ENCODE data around the gene BCAN. TPM values are rescaled to one million over a fixed set of nuclear protein-coding genes. Genes with fewer than 3 reads are reported as not detected.

The BCAN gene
- total RNA-seq, 2 experiments from 2014 or later, result not detected

DNA sequence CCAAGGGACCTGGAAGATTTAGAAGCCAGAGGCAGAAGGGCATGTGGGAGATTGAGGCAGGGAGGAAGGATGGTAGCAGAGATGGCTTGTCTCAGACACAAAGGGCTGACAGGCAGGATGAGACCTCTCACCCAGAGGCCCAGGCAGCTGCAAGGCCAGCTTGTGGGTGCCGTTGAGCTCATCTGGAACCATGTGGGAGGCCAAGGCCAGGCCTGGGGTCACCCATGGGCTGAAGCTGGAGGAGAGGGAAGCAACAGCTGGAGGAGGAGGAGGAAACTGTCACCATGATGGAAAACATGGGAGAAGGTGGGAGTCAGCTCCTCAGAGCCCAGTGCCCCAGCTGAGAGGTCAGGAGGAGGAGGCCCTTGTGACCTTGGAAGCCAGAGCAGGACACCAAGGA lies 57.1 kb downstream of the BCAN start:
- Mint-ChIP-seq H3K4me3 (no peak overlapping the region), H3K36me3 (ENCODE audit: low read depth) (no peaks in the 10 kb centered on the region), H3K4me1 (ENCODE audit: low read depth) (no peaks in the 10 kb centered on the region), H3K9me3 (no peaks in the 10 kb centered on the region), H3K27me3 (ENCODE audit: low read depth) (peaks cover 31% of the 10 kb centered on the region), H3K27ac (no peak overlapping the region)
- intact Hi-C loops (cut with micrococcal nuclease), result no loop called here
- no peak for DNase-seq
- CTCF ChIA-PET, result interaction anchor here (1.2 to 11.8 kb wide), 4 partner anchors 8 to 39 kb away, joined by 3 to 183 read pairs (median 8); no protein-coding TSS in a partner anchor

DNA sequence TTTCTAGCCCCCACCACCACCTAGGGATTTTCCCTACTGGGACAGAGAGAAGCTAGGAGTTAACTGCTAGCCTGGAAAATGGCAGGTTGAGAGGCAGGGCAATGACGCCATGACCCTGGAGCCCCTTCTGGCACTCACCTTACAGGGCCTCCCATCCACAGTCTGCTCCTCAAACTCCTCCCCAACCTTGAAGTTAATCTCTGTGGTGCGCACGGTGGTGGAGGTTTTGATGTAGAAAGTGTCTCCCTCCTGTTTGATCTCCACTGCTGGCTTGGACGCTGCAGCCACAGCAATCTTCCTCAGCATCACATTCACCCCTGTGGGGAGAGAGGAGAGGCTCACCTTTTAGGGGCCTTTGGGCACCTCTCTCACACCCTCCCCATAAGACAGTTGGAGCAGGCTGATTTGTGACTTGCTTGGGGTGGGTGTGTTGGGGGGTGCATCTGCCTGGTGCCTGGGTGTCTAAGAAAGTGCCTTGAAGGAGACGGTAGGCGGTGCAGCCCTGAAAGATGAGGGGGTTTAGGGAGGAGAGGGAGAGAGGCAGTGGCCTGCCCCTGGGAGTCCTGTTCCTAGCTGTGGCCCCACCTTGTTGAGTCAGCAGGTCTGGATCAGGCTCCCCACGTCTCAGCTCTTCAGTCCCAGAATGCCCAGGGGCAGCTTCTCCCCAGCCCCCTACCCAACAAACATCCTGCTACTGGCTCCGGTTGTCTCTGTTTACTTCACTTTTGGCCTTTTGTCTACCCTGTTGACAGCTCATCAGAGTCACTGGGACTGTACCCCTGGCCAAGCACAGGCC lies 59.0 kb downstream of the BCAN start:
- H3K4me3 Mint-ChIP-seq, result no peak overlapping the region
- no peak for DNase-seq

DNA sequence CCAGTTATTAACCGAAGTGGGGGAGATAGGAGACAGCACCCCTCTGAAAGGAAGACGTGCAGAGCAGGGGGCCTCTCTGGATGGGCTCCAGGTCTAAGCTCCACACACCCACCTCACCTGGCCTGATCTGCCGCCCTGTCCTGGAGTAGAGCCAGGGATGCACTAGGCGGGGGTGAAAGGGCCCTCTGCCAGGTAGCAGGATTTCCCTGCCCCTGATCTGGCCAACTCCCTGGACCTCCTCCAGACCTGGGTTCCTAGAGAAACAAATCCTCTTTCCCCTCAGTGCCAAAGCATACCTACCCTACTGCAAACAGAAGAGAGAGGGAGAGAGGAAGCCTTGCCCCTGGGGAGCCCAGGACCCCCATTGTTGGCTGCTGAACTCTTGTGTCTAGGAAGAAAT lies 61.4 kb downstream of the BCAN start:
- Mint-ChIP-seq H3K27me3 (ENCODE audit: low read depth) (peaks cover 33% of the 10 kb centered on the region), H3K4me1 (ENCODE audit: low read depth) (peaks cover 27% of the 10 kb centered on the region), H3K36me3 (ENCODE audit: low read depth) (no peaks in the 10 kb centered on the region), H3K27ac (no peak overlapping the region), H3K4me3 (no peak overlapping the region), H3K9me3 (no peaks in the 10 kb centered on the region)
- DNase-seq, result no peak
- CTCF ChIA-PET, result interaction anchor here (0.6 to 11.8 kb wide), 5 partner anchors 13 to 123 kb away, joined by 3 to 183 read pairs (median 8); partner anchors contain the start of gene NES
- intact Hi-C loops (cut with micrococcal nuclease), result no loop called here

More for the DNA sequence above, 59.0 kb downstream of the BCAN start:
- H3K27ac Mint-ChIP-seq, result no peak overlapping the region
- H3K4me1 Mint-ChIP-seq (ENCODE audit: low read depth), result peaks cover 15% of the 10 kb centered on the region
- intact Hi-C loops (cut with micrococcal nuclease), result no loop called here
- CTCF ChIA-PET, result interaction anchor here (0.9 to 11.8 kb wide), 6 partner anchors 10 to 88 kb away, joined by 3 to 183 read pairs (median 7); partner anchors contain the start of gene NES
- peaks cover 39% of the 10 kb centered on the region for H3K27me3 Mint-ChIP-seq (ENCODE audit: low read depth)
- H3K9me3 Mint-ChIP-seq, result no peaks in the 10 kb centered on the region
- no peaks in the 10 kb centered on the region for H3K36me3 Mint-ChIP-seq (ENCODE audit: low read depth)

DNA sequence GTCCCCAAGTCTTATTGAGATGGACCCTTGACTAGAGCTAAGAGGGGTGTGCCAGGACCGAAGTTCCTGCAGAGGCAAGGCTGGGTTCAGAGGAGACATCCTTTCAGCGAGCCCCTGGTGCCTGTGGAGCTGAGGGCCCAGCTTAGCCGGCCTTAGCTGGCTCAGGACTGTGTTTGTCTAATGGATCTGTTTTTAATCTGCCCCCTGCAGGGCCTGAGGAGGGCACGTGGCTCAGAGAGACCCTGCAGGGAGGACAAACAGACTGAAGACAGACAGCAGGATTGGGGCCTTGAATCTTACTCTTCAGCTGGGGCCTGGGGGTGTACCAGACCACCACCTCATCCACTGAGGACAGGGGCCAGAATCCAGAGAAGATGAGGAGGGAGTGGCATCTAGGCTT lies 61.8 kb downstream of the BCAN start:
- CTCF ChIA-PET, result interaction anchor here (11.8 kb wide), 1 partner anchor 13 kb away, joined by 183 read pairs; no protein-coding TSS in a partner anchor
- Mint-ChIP-seq H3K27ac (no peak overlapping the region), H3K9me3 (no peaks in the 10 kb centered on the region), H3K36me3 (ENCODE audit: low read depth) (no peaks in the 10 kb centered on the region), H3K4me3 (no peak overlapping the region), H3K4me1 (ENCODE audit: low read depth) (peaks cover 27% of the 10 kb centered on the region), H3K27me3 (ENCODE audit: low read depth) (peaks cover 32% of the 10 kb centered on the region)
- intact Hi-C loops (cut with micrococcal nuclease), result no loop called here
- no peak for DNase-seq

DNA sequence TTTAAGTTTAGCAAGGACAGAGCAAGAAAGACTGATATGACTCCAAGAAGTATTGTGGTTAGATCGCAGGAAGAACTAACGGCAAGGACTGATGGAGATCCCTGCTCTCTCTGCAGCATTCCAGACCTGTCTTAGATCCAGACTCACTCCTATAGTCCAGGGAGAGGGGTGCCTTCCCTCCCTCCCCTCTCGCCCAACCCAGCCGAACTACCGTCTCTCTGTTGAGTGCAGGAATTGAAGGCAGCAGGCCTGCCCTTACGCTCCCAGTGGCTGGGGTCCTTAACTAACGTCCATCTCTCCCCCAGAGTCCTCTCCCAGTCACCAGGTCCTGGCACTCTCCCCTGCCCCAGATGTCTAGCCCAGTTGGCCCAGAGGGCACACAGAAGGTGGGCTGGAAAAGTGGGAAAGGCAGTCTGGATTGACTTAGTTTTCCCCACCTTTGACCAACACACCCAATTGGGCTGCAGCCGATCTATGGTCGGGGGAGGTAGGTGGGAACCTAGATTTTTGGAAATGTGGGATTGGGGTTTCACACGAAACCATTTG lies 62.3 kb downstream of the BCAN start:
- Mint-ChIP-seq H3K4me3 (no peak overlapping the region), H3K36me3 (ENCODE audit: low read depth) (no peaks in the 10 kb centered on the region), H3K27me3 (ENCODE audit: low read depth) (peaks cover 29% of the 10 kb centered on the region), H3K27ac (no peak overlapping the region), H3K9me3 (no peaks in the 10 kb centered on the region), H3K4me1 (ENCODE audit: low read depth) (peaks cover 27% of the 10 kb centered on the region)
- DNase-seq, result no peak
- intact Hi-C loops (cut with micrococcal nuclease), result no loop called here
- CTCF ChIA-PET, result interaction anchor here (2.4 to 11.8 kb wide), 5 partner anchors 13 to 80 kb away, joined by 7 to 183 read pairs (median 21); no protein-coding TSS in a partner anchor

DNA sequence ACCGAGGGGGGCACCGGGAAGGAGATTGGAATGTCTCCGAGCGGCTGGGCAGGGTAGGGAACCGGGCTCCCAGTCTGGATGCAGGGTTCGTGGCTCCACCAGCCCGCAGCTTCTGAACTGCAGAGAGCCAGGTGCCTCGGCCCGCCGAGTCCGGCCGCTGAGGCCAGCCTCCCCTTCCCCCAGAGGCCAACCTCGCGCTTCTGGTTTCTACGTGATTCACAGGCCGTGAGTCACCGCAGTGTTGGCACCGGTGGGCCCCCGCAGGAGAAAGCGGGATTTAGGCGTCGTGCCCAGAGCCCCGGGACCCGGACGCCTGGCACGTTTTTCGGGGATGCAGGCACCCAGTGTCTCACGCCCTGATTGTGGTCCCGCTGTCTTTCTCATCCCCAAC lies 63.0 kb downstream of the BCAN start:
- intact Hi-C loops (cut with micrococcal nuclease), result loop anchor here (1.0 to 5.0 kb wide), 2 partner anchors 16 to 157 kb away; partner anchors contain the start of gene NTRK1
- peak; percentile 73 for DNase-seq
- peak overlapping the region; percentile 39 for H3K4me3 Mint-ChIP-seq
- H3K9me3 Mint-ChIP-seq, result no peaks in the 10 kb centered on the region
- CTCF ChIA-PET, result interaction anchor here (1.2 to 11.8 kb wide), 9 partner anchors 14 to 91 kb away, joined by 3 to 183 read pairs (median 17); partner anchors contain the start of gene NES
- peaks cover 27% of the 10 kb centered on the region for H3K4me1 Mint-ChIP-seq (ENCODE audit: low read depth)
- H3K27ac Mint-ChIP-seq, result no peak overlapping the region
- no peaks in the 10 kb centered on the region for H3K36me3 Mint-ChIP-seq (ENCODE audit: low read depth)
- H3K27me3 Mint-ChIP-seq (ENCODE audit: low read depth), result peaks cover 25% of the 10 kb centered on the region

DNA sequence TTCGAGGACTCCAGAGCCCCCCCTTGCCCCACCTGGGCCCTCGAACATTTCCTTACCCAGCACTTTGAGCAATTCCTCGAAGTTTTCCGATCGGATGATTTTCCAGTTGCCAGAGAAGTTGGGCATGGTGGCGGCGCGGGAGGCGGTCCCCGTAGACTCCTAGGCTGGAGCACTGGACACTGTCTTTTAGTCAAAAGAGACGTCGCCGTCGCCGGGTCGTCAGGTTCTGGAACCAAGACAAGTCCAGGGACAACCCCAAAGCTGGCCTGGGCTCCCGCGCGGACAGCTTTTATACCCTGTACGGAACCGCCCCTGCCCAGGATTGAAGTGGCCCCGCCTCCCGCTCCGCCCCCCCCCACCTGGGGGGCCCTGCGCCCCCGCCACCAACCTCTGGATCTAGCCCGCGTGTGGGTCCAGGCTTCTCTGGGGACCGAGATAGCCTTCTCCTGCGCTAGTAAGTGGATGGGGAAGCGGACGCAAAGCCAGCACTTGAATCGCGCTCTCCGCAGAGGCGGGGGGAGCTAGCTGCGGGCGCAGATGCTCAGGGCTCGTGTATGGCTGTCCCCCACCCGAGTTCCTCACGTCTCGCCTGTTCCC lies 63.5 kb downstream of the BCAN start, which contains the start of gene CRABP2:
TSS of gene CRABP2 (minus strand) at position 263 of the 597 bp plus-strand sequence. CDS start at position 126, 137 bp downstream.
- no peaks in the 10 kb centered on the region for H3K9me3 Mint-ChIP-seq
- H3K27ac Mint-ChIP-seq, result peak within 1 kb of the TSS; percentile 46
- CTCF ChIA-PET, result interaction anchor here (0.6 to 11.8 kb wide), 23 partner anchors 9 to 163 kb away, joined by 3 to 183 read pairs (median 8); partner anchors contain the start of genes NES and NTRK1
- H3K4me3 Mint-ChIP-seq, result peak within 1 kb of the TSS; percentile 76
- peaks cover 25% of the 10 kb centered on the region for H3K27me3 Mint-ChIP-seq (ENCODE audit: low read depth)
- intact Hi-C loops (cut with micrococcal nuclease), result loop anchor here (1.0 to 5.0 kb wide), 2 partner anchors 16 to 157 kb away; partner anchors contain the start of gene NTRK1
- no peaks in the 10 kb centered on the region for H3K36me3 Mint-ChIP-seq (ENCODE audit: low read depth)
- H3K4me1 Mint-ChIP-seq (ENCODE audit: low read depth), result peaks cover 27% of the 10 kb centered on the region
- peak; percentile 35 for DNase-seq

DNA sequence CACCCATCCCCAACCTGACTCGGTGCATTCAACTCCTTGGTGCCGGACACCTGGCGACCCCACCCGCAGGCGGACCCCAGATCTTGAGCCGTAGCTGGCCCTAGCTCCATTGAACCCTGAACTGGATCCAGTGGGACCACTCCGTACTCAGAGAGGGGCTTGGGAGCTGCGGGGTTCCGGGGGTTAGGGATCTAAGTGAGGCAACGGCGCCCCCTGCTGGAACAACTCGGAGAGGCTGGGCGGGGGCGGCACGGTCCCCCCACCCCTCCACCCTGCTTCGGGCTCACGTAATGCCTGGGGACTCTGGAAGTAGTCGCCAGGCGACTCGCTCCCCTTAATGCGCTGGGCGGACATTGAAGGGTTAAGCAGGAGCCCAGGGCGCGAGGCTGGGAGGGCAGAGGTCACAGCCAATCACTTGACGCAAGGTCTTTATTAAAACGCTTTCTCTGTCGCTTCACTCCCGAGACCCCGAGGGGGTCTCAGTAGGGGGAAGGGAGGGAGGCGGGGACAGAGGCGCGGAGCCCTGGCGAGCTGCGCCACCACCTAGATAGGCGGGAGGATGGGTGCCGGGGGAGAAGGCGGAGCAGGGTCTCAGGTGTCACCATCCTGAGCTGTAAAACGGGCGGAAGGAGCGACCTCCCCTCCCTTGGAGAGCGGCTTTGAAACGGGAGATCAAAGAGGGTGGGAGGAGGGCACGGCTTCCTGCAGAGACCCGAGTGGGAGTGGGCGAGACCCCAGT lies 64.2 kb downstream of the BCAN start:
- H3K36me3 Mint-ChIP-seq (ENCODE audit: low read depth), result no peaks in the 10 kb centered on the region
- CTCF ChIA-PET, result interaction anchor here (0.6 to 11.8 kb wide), 25 partner anchors 8 to 164 kb away, joined by 3 to 183 read pairs (median 7); partner anchors contain the start of genes NES and NTRK1
- intact Hi-C loops (cut with micrococcal nuclease), result loop anchor here (1.0 to 5.0 kb wide), 6 partner anchors 15 to 156 kb away; partner anchors contain the start of gene NTRK1
- peak overlapping the region; percentile 46 for H3K27ac Mint-ChIP-seq
- DNase-seq, result peak; percentile 77
- peaks cover 25% of the 10 kb centered on the region for H3K27me3 Mint-ChIP-seq (ENCODE audit: low read depth)
- H3K4me3 Mint-ChIP-seq, result peak overlapping the region; percentile 76
- peaks cover 27% of the 10 kb centered on the region for H3K4me1 Mint-ChIP-seq (ENCODE audit: low read depth)
- H3K9me3 Mint-ChIP-seq, result no peaks in the 10 kb centered on the region

DNA sequence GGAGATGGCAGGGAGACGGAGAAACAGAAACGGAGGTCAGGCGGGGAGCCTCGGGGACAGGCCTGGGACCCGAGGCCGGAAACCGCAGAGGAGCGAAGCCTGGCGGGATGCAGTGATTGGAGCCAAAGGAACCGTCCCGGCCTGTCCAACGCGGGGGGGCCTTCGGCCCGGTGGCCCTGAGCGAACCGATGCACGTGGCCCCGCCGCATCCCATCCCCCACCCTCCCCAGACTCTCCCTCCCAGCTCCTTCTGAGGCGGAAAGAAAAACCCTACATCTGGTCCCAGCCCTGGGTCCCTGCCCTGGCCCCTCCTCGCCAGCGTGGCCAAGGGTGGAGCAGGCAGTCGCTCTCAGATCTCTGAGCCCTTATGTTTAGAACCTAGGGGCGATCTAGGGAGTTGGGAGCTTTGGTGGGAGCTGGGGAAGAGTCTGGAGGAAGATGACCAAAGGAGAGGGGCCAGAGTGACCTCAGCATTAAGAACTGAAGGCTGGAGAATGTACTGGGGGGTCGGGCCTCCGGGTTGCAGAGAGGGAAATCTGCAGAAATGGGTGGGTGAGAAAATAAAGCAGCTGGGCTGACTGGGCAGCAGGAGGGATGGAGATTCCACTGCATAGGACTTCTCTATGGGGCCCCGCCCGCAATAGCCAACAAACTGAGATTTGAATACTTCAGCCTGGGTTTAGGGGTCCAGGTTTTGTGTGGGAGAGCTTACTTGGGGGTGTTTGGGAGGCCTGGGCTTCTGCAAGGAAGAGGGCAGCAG lies 64.9 kb downstream of the BCAN start:
- no peak for DNase-seq
- intact Hi-C loops (cut with micrococcal nuclease), result loop anchor here (1.0 to 5.0 kb wide), 5 partner anchors 14 to 155 kb away; partner anchors contain the start of gene NTRK1
- Mint-ChIP-seq H3K27me3 (ENCODE audit: low read depth) (peaks cover 25% of the 10 kb centered on the region), H3K36me3 (ENCODE audit: low read depth) (no peaks in the 10 kb centered on the region), H3K9me3 (no peaks in the 10 kb centered on the region), H3K27ac (no peak overlapping the region), H3K4me1 (ENCODE audit: low read depth) (peaks cover 27% of the 10 kb centered on the region), H3K4me3 (peak overlapping the region; percentile 76)
- CTCF ChIA-PET, result interaction anchor here (0.9 to 11.8 kb wide), 21 partner anchors 9 to 164 kb away, joined by 3 to 183 read pairs (median 8); partner anchors contain the start of gene NTRK1

DNA sequence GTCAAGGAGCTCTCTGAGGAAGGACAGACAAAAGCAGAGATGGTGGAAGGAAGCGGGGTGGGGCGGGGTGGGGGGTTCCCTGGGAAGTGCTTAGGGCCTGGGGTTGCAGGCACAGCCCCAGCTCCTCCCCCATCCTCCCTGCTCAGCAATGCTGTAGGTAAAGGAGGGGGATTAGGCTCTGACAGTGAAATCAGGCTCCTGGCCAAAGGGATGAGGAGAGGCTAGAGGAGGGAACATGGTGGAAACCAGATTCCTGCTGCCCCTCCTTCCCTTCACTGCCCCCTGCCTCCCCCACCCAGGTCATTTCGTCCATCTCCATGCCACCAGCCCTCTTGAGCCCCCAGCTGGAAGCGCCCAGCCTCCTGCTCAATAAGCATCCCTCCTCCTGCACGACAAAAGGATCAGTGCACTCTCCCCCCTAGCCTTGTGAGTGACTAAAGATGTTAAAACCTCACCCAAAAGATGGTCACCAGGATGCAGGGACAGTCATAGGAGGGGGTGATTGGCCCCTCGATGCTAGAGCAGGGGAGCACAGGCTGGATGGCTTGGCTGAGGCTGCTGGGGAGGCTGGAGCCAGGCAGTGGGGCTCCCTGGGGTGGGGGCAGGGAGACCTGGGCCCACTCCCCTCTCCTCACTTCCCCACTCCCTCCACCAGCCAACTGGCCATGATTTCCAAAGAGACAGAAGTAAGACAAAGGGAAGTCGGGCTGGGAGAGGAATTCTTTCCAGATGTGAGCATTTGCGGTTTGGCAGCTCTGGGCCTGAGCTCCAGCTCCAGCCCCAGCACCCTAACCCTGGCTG lies 65.7 kb downstream of the BCAN start:
- no peak for DNase-seq
- CTCF ChIA-PET, result interaction anchor here (0.9 to 11.8 kb wide), 12 partner anchors 13 to 153 kb away, joined by 3 to 183 read pairs (median 16); partner anchors contain the start of gene NTRK1
- H3K27me3 Mint-ChIP-seq (ENCODE audit: low read depth), result peaks cover 25% of the 10 kb centered on the region
- no peak overlapping the region for H3K27ac Mint-ChIP-seq
- peaks cover 27% of the 10 kb centered on the region for H3K4me1 Mint-ChIP-seq (ENCODE audit: low read depth)
- H3K9me3 Mint-ChIP-seq, result no peaks in the 10 kb centered on the region
- intact Hi-C loops (cut with micrococcal nuclease), result loop anchor here (5.0 kb wide), 1 partner anchor 155 kb away; the partner anchor contains the start of gene NTRK1
- H3K4me3 Mint-ChIP-seq, result no peak overlapping the region
- H3K36me3 Mint-ChIP-seq (ENCODE audit: low read depth), result no peaks in the 10 kb centered on the region
